GM21825 (cell line): ENCODE data around the gene FAM124A.

Experiments
- ATAC-seq: cut with Tn5 transposase; IDR thresholded peaks from one replicate; pipeline ENCODE4 v1.9.1; 2021; ENCODE audit warnings: mild to moderate bottlenecking, moderate library complexity; ENCODE audit not compliant: unreplicated experiment

Gene FAM124A

GRCh38 chr13:51240178-51240577 is 18.0 kb downstream of the FAM124A start:
- ATAC-seq: no peak

- no peak for ATAC-seq
These were observed 18.8 kb downstream of the FAM124A start for GRCh38 chr13:51240958-51241357.

- ATAC-seq: no peak
These were observed 19.5 kb downstream of the FAM124A start for GRCh38 chr13:51241720-51242119.

GRCh38 chr13:51243227-51243626 is 21.0 kb downstream of the FAM124A start:
- ATAC-seq: no peak

- no peak for ATAC-seq
These were observed 21.6 kb downstream of the FAM124A start for GRCh38 chr13:51243832-51244231.

DNA sequence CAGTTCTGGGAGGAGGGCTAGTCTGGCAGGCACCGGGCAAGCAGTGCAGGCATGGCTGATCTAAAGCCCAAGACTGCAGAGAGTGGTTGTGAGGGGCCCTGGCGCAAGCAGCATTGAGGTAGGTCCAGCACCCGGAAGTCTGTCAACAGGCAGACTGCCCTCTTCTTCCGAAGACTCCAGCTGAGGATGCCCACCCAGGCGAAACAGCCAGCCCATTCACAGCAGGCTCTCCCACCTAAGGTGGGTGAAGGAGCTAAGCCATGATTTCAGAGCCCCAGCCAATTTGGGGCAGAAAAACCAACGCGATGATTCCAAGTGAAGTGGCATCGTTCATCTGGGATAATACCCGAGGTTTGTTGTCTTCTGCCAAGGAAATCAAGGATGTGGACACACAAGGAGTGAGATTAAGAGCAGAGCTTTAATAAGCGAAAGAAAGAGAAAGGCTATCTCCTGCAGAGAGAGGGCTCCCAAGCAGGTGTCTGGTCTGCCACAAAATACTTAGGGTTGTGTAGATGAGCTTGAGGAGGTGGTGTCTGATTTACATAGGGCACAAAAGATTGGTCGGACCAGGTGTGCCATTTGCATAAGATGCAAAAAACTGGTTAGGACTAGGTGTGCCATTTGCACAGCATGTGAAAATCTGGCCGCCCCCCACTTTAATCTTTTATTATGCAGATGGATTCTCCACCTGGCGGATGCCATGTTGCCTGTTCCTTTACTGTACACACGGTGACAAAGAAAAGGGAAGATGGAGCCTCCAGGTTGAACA is 22.6 kb downstream of the FAM124A start:
- no peak for ATAC-seq

DNA sequence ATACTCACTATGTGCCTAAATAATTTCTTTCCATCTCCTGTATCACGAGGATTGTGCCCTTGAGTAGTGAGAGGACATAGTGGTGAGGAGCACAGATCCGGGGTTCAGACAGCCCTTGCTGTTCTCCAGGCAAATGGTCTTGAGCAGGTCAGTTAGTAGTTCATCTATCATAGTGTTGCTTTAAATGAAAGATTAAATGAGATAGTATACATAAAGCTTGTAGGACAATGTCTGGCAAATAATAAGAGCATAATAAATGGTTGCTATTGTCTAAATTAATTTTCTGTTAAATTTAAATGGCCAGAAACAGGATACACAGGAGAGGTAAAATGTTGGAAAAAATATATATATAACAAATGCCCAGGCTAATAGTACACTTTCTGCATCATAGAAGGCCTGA is 23.4 kb downstream of the FAM124A start:
- ATAC-seq: no peak

DNA sequence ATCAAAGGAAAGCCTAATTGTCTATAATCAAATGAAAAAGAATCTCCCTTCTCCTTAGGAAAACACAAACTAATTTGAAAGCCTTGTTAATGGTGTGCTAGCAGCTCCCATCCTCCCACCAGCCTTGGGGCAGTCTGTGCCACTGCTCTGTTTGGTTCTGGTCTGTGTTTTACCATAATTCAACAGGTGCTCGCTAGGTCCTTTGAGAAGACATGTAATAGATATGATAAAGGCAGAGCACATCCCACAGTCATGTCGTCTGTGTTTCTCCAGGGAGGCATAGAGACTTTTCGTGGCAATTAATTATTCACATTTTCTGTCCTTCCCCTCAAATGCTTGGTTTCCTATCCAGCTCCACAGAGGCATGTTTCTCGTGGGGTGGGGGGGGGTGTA is 23.8 kb downstream of the FAM124A start:
- no peak for ATAC-seq

GRCh38 chr13:51246418-51247277 is 24.4 kb downstream of the FAM124A start:
- ATAC-seq: no peak

- no peak for ATAC-seq
These were observed 27.1 kb downstream of the FAM124A start for GRCh38 chr13:51249255-51249654.

DNA sequence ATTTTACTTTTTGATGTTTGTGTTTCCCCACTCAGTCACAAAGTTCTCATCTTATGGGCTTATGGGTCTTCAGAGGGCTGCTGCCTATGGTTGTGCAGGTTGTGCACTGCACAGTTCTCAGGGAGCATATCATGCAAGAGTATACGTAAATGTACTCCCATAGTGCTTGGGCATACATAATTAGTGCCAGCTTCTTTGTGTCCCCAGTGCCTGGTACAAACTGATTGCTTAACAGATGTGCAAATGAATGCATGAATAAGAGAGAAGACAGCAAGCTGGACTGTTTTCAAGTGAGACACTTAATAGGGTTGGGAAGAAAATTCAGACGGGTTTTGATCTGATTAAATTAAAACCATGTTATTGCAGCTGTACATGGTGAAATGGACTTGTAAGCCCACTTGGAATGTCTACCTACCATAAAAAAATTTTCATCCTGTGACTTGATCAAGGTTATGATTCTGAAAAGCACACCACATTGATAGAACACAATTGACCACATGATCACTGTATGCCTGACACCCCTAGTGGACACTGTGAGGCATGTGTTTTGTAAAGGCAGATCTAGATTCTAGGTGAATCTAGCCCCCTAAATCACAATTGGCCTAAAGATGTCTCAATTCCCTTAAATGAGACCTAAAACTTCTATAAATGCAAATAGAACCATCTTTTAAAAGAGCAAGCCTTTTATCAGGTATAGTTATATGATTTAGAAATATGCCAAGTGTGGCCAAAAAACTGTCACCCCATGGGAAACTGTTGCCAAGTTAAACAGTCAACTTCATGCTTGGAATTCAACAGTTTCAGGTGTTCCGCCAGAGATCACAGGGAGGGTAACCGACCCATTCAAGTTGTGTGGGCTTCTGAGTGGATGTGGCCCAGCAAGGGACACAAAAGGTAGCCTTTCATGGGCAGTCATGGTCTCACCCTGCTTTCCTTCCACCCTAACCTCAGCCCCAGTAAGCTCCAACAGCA is 27.9 kb downstream of the FAM124A start:
- ATAC-seq: no peak

DNA sequence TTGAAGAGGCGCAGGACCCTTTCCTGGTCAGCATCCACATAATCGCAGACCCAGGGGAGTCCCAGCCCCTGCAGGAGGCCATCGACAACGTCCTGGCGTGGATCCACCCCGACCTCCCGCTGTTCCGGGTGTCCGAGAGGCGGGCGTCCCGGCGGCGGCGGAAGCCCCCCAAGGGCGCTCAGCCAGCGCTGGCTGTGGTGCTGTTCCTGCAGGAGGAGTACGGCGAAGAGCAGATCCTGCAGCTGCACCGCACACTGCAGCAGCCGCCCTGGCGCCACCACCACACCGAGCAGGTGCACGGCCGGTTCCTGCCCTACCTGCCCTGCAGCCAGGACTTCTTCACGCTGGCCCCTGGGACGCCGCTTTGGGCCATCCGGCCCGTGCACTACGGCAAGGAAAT is 29.3 kb downstream of the FAM124A start:
- no peak for ATAC-seq

- ATAC-seq: no peak
These were observed 30.8 kb downstream of the FAM124A start for GRCh38 chr13:51252954-51253532.

DNA sequence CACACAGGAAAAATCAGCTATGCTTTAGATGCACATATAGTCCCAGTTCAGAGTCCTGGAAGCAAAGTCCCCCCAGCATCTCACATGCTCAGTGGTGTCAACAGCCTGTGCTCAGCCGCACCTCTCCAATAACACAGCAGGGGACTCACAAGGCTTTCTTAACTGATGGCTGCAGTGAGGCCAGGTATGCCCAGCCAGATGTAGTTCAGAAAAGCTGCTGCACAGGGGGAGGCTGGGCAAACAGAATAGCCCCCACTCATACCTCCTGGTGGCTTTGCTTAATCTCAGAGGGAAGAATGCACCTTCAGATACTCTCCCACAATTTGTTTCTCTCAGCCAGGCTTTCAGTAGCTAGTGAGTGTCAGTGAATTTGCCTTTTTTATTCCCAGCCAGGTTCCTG is 33.4 kb downstream of the FAM124A start:
- no peak for ATAC-seq

- no peak for ATAC-seq
These were observed 35.0 kb downstream of the FAM124A start for GRCh38 chr13:51257187-51257586.

DNA sequence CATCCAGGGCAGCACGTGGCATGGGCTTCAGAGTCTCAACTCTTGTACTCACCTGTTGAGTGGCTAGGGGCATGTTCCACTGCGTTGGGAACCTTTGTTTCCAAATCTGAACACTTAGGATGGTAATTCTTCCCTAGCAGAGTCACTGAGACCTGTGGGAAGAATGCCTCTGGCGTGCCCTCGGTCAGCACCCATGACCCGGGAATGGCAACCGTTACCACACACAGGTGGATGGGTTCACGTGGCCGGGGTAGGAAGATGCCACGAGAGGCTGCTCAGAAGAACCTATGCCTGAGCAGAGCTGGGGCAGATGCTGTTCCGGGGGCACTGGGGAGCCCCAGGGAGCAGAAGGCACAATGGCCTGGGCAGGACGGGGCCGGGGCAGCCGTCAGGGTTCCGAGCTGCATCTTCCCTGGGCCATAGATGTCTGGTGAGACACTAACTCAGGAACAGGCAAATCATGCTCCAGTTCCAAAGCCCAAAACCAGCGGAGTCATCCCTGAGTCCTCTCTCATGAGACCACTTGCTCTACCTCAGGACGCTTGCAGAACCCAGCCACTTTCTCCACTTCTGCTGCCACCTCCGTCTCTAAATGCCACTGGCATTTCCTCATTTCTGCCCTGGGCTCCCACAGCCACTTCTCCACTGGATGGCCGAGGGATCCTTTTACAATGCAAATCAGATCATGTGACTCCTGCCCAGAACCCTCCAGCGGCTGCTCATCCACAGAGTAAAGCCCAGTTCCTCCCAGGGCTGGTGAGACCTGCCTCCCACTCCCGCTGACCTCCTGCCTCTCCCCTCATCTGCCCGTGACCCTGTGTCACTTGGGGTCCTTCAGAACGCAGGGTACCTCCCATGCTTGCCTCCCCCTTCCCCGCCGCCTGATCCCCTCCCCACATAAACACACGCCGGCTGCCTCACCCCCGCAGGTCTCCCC is 36.7 kb downstream of the FAM124A start:
- no peak for ATAC-seq

- ATAC-seq: no peak
These were observed 38.0 kb downstream of the FAM124A start for GRCh38 chr13:51260154-51260553.

GRCh38 chr13:51261610-51262249 is 39.5 kb downstream of the FAM124A start:
- no peak for ATAC-seq
